ENCODE data around the gene CUBN.

- TF ChIP-seq, protein P1, sequence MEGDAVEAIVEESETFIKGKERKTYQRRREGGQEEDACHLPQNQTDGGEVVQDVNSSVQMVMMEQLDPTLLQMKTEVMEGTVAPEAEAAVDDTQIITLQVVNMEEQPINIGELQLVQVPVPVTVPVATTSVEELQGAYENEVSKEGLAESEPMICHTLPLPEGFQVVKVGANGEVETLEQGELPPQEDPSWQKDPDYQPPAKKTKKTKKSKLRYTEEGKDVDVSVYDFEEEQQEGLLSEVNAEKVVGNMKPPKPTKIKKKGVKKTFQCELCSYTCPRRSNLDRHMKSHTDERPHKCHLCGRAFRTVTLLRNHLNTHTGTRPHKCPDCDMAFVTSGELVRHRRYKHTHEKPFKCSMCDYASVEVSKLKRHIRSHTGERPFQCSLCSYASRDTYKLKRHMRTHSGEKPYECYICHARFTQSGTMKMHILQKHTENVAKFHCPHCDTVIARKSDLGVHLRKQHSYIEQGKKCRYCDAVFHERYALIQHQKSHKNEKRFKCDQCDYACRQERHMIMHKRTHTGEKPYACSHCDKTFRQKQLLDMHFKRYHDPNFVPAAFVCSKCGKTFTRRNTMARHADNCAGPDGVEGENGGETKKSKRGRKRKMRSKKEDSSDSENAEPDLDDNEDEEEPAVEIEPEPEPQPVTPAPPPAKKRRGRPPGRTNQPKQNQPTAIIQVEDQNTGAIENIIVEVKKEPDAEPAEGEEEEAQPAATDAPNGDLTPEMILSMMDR (IDR thresholded peaks at IDR 0.05): no peak
- no peak for TF ChIP-seq CBFB (CRISPR knock-in tag; IDR thresholded peaks at IDR 0.05; ENCODE audit: low read depth)
- TF ChIP-seq, protein P2, sequence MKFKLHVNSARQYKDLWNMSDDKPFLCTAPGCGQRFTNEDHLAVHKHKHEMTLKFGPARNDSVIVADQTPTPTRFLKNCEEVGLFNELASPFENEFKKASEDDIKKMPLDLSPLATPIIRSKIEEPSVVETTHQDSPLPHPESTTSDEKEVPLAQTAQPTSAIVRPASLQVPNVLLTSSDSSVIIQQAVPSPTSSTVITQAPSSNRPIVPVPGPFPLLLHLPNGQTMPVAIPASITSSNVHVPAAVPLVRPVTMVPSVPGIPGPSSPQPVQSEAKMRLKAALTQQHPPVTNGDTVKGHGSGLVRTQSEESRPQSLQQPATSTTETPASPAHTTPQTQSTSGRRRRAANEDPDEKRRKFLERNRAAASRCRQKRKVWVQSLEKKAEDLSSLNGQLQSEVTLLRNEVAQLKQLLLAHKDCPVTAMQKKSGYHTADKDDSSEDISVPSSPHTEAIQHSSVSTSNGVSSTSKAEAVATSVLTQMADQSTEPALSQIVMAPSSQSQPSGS (CRISPR knock-in tag; IDR thresholded peaks at IDR 0.05; ENCODE audit: borderline replicate concordance, low read depth): no peak
- TF ChIP-seq FOXP4 (CRISPR knock-in tag; IDR thresholded peaks at IDR 0.05): no peak
Measured at GRCh38 chr10:16788125-16788524, 341.5 kb downstream of the CUBN start.

All from WTC11 (cell line).